Lower leg skin (tissue), 3 donors: ENCODE data around the gene IGLL5.

Experiments used
- CTCF ChIP-seq, 3 donors: fragments of 450-650 bp; IDR thresholded peaks; one replicate each; pipeline ENCODE4 v1.5.1; 2016; ENCODE audit warnings: antibody characterized with exemption in 3 of 3, mild to moderate bottlenecking in 3 of 3, moderate library complexity in 2 of 3
- POLR2A ChIP-seq, 2 donors: fragments of 450-650 bp; IDR thresholded peaks; one replicate each; pipeline ENCODE4 v1.6.1; 2016 to 2017; ENCODE audit warnings: antibody characterized with exemption in 2 of 2, mild to moderate bottlenecking in 1 of 2, moderate library complexity in 1 of 2

- TF ChIP-seq CTCF (IDR thresholded peaks at IDR 0.05) (no peak), POLR2A (IDR thresholded peaks at IDR 0.05) (no peak)
Measured at GRCh38 chr22:22851969-22852368, 35.6 kb upstream of the IGLL5 start.
